K562 (cell line): ENCODE data around the gene PIGB. TPM values are rescaled to one million over a fixed set of nuclear protein-coding genes. Genes with fewer than 3 reads are reported as not detected.

Experiments used
- BRD4 ChIP-seq: fragments of 200-600 bp; sonication (generic); IDR thresholded peaks from 2 replicates; pipeline ENCODE4 v1.6.1; 2017; ENCODE audit warnings: inconsistent platforms
- CC2D1A ChIP-seq: fragments of 450-650 bp; IDR thresholded peaks from 2 replicates; pipeline ENCODE4 v1.6.1; 2017; ENCODE audit warnings: mild to moderate bottlenecking
- CREB5 ChIP-seq: fragments of 250-450 bp; sonication (Bioruptor Pico); IDR thresholded peaks from 2 replicates; pipeline ENCODE4 v1.5.0; 2020; ENCODE audit warnings: mild to moderate bottlenecking
- CSDE1 ChIP-seq, 2 experiments: fragments of 450-650 bp; IDR thresholded peaks; 2 replicates each; pipeline ENCODE4 v1.6.1; 2016; ENCODE audit warnings: mild to moderate bottlenecking in 1 of 2
- CXXC5 ChIP-seq: fragments of 250-450 bp; sonication (Bioruptor Pico); IDR thresholded peaks from 2 replicates; pipeline ENCODE4 v1.8.0; 2022; ENCODE audit warnings: inconsistent platforms, mild to moderate bottlenecking, moderate library complexity
- GABPA ChIP-seq: fragments of 200-800 bp; sonication (Bioruptor generic); conservative IDR thresholded peaks from 2 replicates; pipeline ENCODE4 v1.6.1; 2016; ENCODE audit warnings: low read depth, missing genetic modification characterization, missing compliant biosample characterization
- HOXB6 ChIP-seq: fragments of 250-450 bp; sonication (Bioruptor Pico); IDR thresholded peaks from 2 replicates; pipeline ENCODE4 v1.5.1; 2022; ENCODE audit warnings: mild to moderate bottlenecking, borderline replicate concordance
- HSF4 ChIP-seq: fragments of 250-450 bp; sonication (Bioruptor Pico); IDR thresholded peaks from 2 replicates; pipeline ENCODE4 v2.1.2; 2022; ENCODE audit warnings: mild to moderate bottlenecking, moderate library complexity, borderline replicate concordance
- ILF3 ChIP-seq: fragments of 450-650 bp; IDR thresholded peaks from 2 replicates; pipeline ENCODE4 v1.6.1; 2018; ENCODE audit warnings: antibody characterized with exemption, mild to moderate bottlenecking, moderate library complexity, borderline replicate concordance
- PATZ1 ChIP-seq: fragments of 250-450 bp; sonication (Bioruptor Pico); IDR thresholded peaks from 2 replicates; pipeline ENCODE4 v1.5.0; 2020; ENCODE audit warnings: mild to moderate bottlenecking, borderline replicate concordance
- POLR2AphosphoS5 ChIP-seq: IDR thresholded peaks from 2 replicates; pipeline ENCODE4 v1.6.1; 2011; ENCODE audit warnings: mild to moderate bottlenecking, low read depth, low read length, moderate library complexity; ENCODE audit not compliant: control insufficient read depth, insufficient read depth
- RB1 ChIP-seq: fragments of 450-650 bp; IDR thresholded peaks from 2 replicates; pipeline ENCODE4 v1.6.1; 2017; ENCODE audit warnings: low read depth, mild to moderate bottlenecking
- RBM25 ChIP-seq: fragments of 200-400 bp; formaldehyde crosslinking; IDR thresholded peaks from 2 replicates; pipeline ENCODE4 v1.6.1; 2018; ENCODE audit warnings: low read length, low read depth, moderate library complexity; ENCODE audit not compliant: severe bottlenecking
- TAF7 ChIP-seq: fragments of 450-650 bp; IDR thresholded peaks from 2 replicates; pipeline ENCODE4 v1.6.1; 2016; ENCODE audit warnings: missing genetic modification characterization, missing compliant biosample characterization
- ZKSCAN8 ChIP-seq: fragments of 200-800 bp; sonication (Bioruptor generic); IDR thresholded peaks from 2 replicates; pipeline ENCODE4 v1.6.1; 2016; ENCODE audit warnings: missing genetic modification characterization, missing compliant biosample characterization
- ZNF124 ChIP-seq: sonication (generic); formaldehyde crosslinking; IDR thresholded peaks from 2 replicates; pipeline ENCODE4 v1.8.1; 2022; ENCODE audit warnings: missing genetic modification reagents
- ZNF165 ChIP-seq: fragments of 250-450 bp; sonication (Bioruptor Pico); IDR thresholded peaks from 2 replicates; pipeline ENCODE4 v1.4.0; 2020; ENCODE audit warnings: borderline replicate concordance
- ZNF592 ChIP-seq: fragments of 450-650 bp; IDR thresholded peaks from 2 replicates; pipeline ENCODE4 v1.6.1; 2017; ENCODE audit warnings: antibody characterized with exemption, mild to moderate bottlenecking
- ZNF740 ChIP-seq, 3 experiments: fragments of 200-800 bp in 1 of 3; sonication (Bioruptor generic) in 1 of 3; sonication (generic) in 1 of 3; formaldehyde crosslinking in 1 of 3; IDR thresholded peaks; 2 replicates each; pipeline versions ENCODE4 v1.6.1 to v1.8.0; 2016 to 2022; ENCODE audit warnings: mild to moderate bottlenecking in 2 of 3, missing compliant biosample characterization in 2 of 3, missing genetic modification characterization in 2 of 3, missing genetic modification reagents in 1 of 3
- ZNF780A ChIP-seq: fragments of 250-450 bp; sonication (Bioruptor Pico); IDR thresholded peaks from 2 replicates; pipeline ENCODE4 v1.5.0; 2021; ENCODE audit warnings: mild to moderate bottlenecking
- polyA plus RNA-seq, 8 experiments: library from polyadenylated mRNA; depleted of rRNA in 4 of 8; stranded (reverse) in 5 of 8; unstranded in 3 of 8; fragments of >200 nt; fragmentation: Nextera tagmentation in 2 of 8; fragmentation: Illumina TruSeq in 1 of 8; extraction: Ambion mirVana in 2 of 8; extraction: Trizol in 1 of 8; gene quantifications; 2 replicates each; pipeline versions ENCODE4 v1.2.1 to v1.2.3, GENCODE V29; 2011 to 2014; ENCODE audit warnings: inconsistent platforms in 1 of 8, missing spikeins in 1 of 8
- total RNA-seq, 7 experiments: library from RNA; depleted of rRNA in 6 of 7; stranded (reverse); fragments of >200 nt in 6 of 7; fragmentation: Illumina TruSeq in 2 of 7; extraction: Trizol in 2 of 7; gene quantifications; 2 replicates each; pipeline versions ENCODE4 v1.2.1 to v1.2.3, GENCODE V29; 2011 to 2021; ENCODE audit warnings: low replicate concordance in 1 of 7

Gene PIGB
- total and polyA plus RNA-seq, 9 of the 15 experiments (the other 6 are each of a cell fraction or from before 2014, with no cell fraction given): 9.9 to 32.3 (median 18.2) TPM

DNA sequence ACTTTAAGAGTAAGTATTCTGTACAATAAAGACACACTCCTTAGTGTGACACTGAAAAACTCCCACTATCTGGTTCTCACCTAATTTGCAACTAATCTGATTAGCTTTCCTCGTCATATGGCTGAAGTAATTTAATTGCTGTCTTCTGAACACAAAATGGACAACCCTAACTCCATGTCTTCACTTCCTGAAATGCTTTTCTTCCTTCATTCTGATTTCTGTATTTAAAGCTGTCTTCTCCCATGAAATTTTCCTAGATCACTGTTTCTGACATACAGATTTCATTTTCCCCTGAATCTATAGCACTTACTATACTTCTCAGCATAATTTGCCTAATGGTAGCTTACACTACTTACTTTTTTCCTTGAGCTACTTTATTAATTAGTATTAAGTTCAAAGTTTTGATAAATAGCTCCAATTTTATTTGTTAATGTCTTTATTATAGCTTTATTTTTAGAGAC, 82.8 kb downstream of the PIGB start (continued):
- no peak for TF ChIP-seq CC2D1A
- no peak for TF ChIP-seq ZNF780A (CRISPR knock-in tag)
- TF ChIP-seq ZNF740 (CRISPR knock-in tag; IDR thresholded peaks at IDR 0.05): no peak
- TF ChIP-seq ZNF740 (tag; IDR thresholded peaks at IDR 0.05): 0 out of 4 replicates have a peak, but pooled peaks of 1 of the 2 experiments have one; percentile 74
- no peak for TF ChIP-seq POLR2AphosphoS5
- TF ChIP-seq CREB5 (CRISPR knock-in tag): peak; percentile 89
- TF ChIP-seq ZKSCAN8 (CRISPR knock-in tag): peak; percentile 75; the same call in 1 of the 2 replicates
- peak; percentile 59; the same call in 1 of the 2 replicates for TF ChIP-seq TAF7
- peak; percentile 92; the same call in 1 of the 2 replicates for TF ChIP-seq PATZ1 (CRISPR knock-in tag)
- peak; percentile 90; the same call in 1 of the 2 replicates for TF ChIP-seq HSF4 (CRISPR knock-in tag)
- no peak for TF ChIP-seq CSDE1 (IDR thresholded peaks at IDR 0.05)
- TF ChIP-seq BRD4: peak; percentile 60; the same call in 1 of the 2 replicates
- TF ChIP-seq ZNF165 (CRISPR knock-in tag): no peak
- peak; percentile 94 for TF ChIP-seq ZNF592
- no peak for TF ChIP-seq RBM25
- TF ChIP-seq GABPA: 0 out of 2 replicates have a peak, but pooled peaks have one; percentile 38
- TF ChIP-seq CXXC5 (CRISPR knock-in tag): peak; percentile 63; the same call in 1 of the 2 replicates
- no peak for TF ChIP-seq HOXB6
- TF ChIP-seq ILF3: no peak
- TF ChIP-seq ZNF124: no peak
- TF ChIP-seq RB1: no peak
